ENCODE data around the gene CLMN. TPM values are rescaled to one million over a fixed set of nuclear protein-coding genes. Genes with fewer than 3 reads are reported as not detected.

The CLMN gene
- total RNA-seq, 1 donor from 2014 or later, result 1.0 TPM

- Mint-ChIP-seq H3K27ac (no peak overlapping the region), H3K36me3 (ENCODE audit: low read depth) (peaks cover 2% of the 10 kb centered on the region), H3K4me3 (no peak overlapping the region), H3K4me1 (no peaks in the 10 kb centered on the region), H3K9me3 (peaks cover 12% of the 10 kb centered on the region), H3K27me3 (peaks cover 7% of the 10 kb centered on the region)
- intact Hi-C loops (cut with micrococcal nuclease), result no loop called here
- no peak for DNase-seq
Measured at GRCh38 chr14:95242870-95243269, 76.8 kb downstream of the CLMN start.

GRCh38 chr14:95240859-95241813 lies 78.6 kb downstream of the CLMN start:
- H3K4me3 Mint-ChIP-seq, result no peak overlapping the region
- no peak for DNase-seq
- H3K27me3 Mint-ChIP-seq, result peaks cover 7% of the 10 kb centered on the region
- peaks cover 2% of the 10 kb centered on the region for H3K36me3 Mint-ChIP-seq (ENCODE audit: low read depth)
- no peak overlapping the region for H3K27ac Mint-ChIP-seq
- intact Hi-C loops (cut with micrococcal nuclease), result no loop called here
- peaks cover 9% of the 10 kb centered on the region for H3K9me3 Mint-ChIP-seq
- H3K4me1 Mint-ChIP-seq, result no peaks in the 10 kb centered on the region

- Mint-ChIP-seq H3K9me3 (no peaks in the 10 kb centered on the region), H3K4me3 (no peak overlapping the region), H3K4me1 (no peaks in the 10 kb centered on the region), H3K27me3 (peaks cover 2% of the 10 kb centered on the region), H3K27ac (no peak overlapping the region), H3K36me3 (ENCODE audit: low read depth) (no peaks in the 10 kb centered on the region)
- intact Hi-C loops (cut with micrococcal nuclease), result loop anchor here (10.0 kb wide), 1 partner anchor 126 kb away; no protein-coding TSS in a partner anchor
- DNase-seq, result no peak
Measured at GRCh38 chr14:95238487-95239298, 81.0 kb downstream of the CLMN start.

GRCh38 chr14:95237958-95238340 lies 81.8 kb downstream of the CLMN start:
- no peak overlapping the region for H3K4me3 Mint-ChIP-seq
- no peaks in the 10 kb centered on the region for H3K9me3 Mint-ChIP-seq
- H3K27me3 Mint-ChIP-seq, result peaks cover 2% of the 10 kb centered on the region
- H3K36me3 Mint-ChIP-seq (ENCODE audit: low read depth), result no peaks in the 10 kb centered on the region
- no peaks in the 10 kb centered on the region for H3K4me1 Mint-ChIP-seq
- DNase-seq, result no peak
- H3K27ac Mint-ChIP-seq, result no peak overlapping the region
- intact Hi-C loops (cut with micrococcal nuclease), result loop anchor here (10.0 kb wide), 1 partner anchor 127 kb away; no protein-coding TSS in a partner anchor

- Mint-ChIP-seq H3K9me3 (no peaks in the 10 kb centered on the region), H3K4me1 (no peaks in the 10 kb centered on the region), H3K36me3 (ENCODE audit: low read depth) (no peaks in the 10 kb centered on the region), H3K27me3 (peaks cover 3% of the 10 kb centered on the region), H3K27ac (no peak overlapping the region), H3K4me3 (no peak overlapping the region)
- intact Hi-C loops (cut with micrococcal nuclease), result loop anchor here (10.0 kb wide), 1 partner anchor 127 kb away; no protein-coding TSS in a partner anchor
- no peak for DNase-seq
Measured at GRCh38 chr14:95237121-95237957, 82.4 kb downstream of the CLMN start.

- DNase-seq, result no peak
- Mint-ChIP-seq H3K4me1 (no peaks in the 10 kb centered on the region), H3K36me3 (ENCODE audit: low read depth) (no peaks in the 10 kb centered on the region), H3K4me3 (no peak overlapping the region), H3K9me3 (no peaks in the 10 kb centered on the region), H3K27ac (no peak overlapping the region), H3K27me3 (peaks cover 3% of the 10 kb centered on the region)
- intact Hi-C loops (cut with micrococcal nuclease), result loop anchor here (10.0 kb wide), 1 partner anchor 129 kb away; no protein-coding TSS in a partner anchor
Measured at GRCh38 chr14:95236221-95236620, 83.5 kb downstream of the CLMN start.

GRCh38 chr14:95235767-95236166 lies 83.9 kb downstream of the CLMN start:
- Mint-ChIP-seq H3K27ac (no peak overlapping the region), H3K4me1 (no peaks in the 10 kb centered on the region), H3K27me3 (peaks cover 3% of the 10 kb centered on the region)

GRCh38 chr14:95235351-95235750 lies 84.4 kb downstream of the CLMN start:
- no peak overlapping the region for H3K27ac Mint-ChIP-seq
- H3K27me3 Mint-ChIP-seq, result peaks cover 3% of the 10 kb centered on the region
- intact Hi-C loops (cut with micrococcal nuclease), result loop anchor here (10.0 kb wide), 1 partner anchor 129 kb away; no protein-coding TSS in a partner anchor
- H3K9me3 Mint-ChIP-seq, result no peaks in the 10 kb centered on the region
- H3K36me3 Mint-ChIP-seq (ENCODE audit: low read depth), result no peaks in the 10 kb centered on the region
- no peaks in the 10 kb centered on the region for H3K4me1 Mint-ChIP-seq
- no peak overlapping the region for H3K4me3 Mint-ChIP-seq
- DNase-seq, result no peak

More at GRCh38 chr14:95235767-95236166, 83.9 kb downstream of the CLMN start:
- no peak for DNase-seq
- Mint-ChIP-seq H3K9me3 (no peaks in the 10 kb centered on the region), H3K4me3 (no peak overlapping the region), H3K36me3 (ENCODE audit: low read depth) (no peaks in the 10 kb centered on the region)
- intact Hi-C loops (cut with micrococcal nuclease), result loop anchor here (10.0 kb wide), 1 partner anchor 129 kb away; no protein-coding TSS in a partner anchor

- no peaks in the 10 kb centered on the region for H3K4me1 Mint-ChIP-seq
Measured at GRCh38 chr14:95234426-95234825, 85.3 kb downstream of the CLMN start.

GRCh38 chr14:95233702-95234241 lies 85.9 kb downstream of the CLMN start:
- no peaks in the 10 kb centered on the region for H3K36me3 Mint-ChIP-seq (ENCODE audit: low read depth)
- no peaks in the 10 kb centered on the region for H3K4me1 Mint-ChIP-seq
- H3K27me3 Mint-ChIP-seq, result peaks cover 7% of the 10 kb centered on the region
- H3K27ac Mint-ChIP-seq, result no peak overlapping the region
- H3K9me3 Mint-ChIP-seq, result no peaks in the 10 kb centered on the region
- intact Hi-C loops (cut with micrococcal nuclease), result loop anchor here (10.0 kb wide), 1 partner anchor 131 kb away; no protein-coding TSS in a partner anchor
- no peak overlapping the region for H3K4me3 Mint-ChIP-seq
- DNase-seq, result no peak

More at GRCh38 chr14:95234426-95234825, 85.3 kb downstream of the CLMN start:
- H3K4me3 Mint-ChIP-seq, result no peak overlapping the region
- intact Hi-C loops (cut with micrococcal nuclease), result loop anchor here (10.0 kb wide), 1 partner anchor 130 kb away; no protein-coding TSS in a partner anchor
- no peak overlapping the region for H3K27ac Mint-ChIP-seq
- H3K9me3 Mint-ChIP-seq, result no peaks in the 10 kb centered on the region
- no peak for DNase-seq
- no peaks in the 10 kb centered on the region for H3K36me3 Mint-ChIP-seq (ENCODE audit: low read depth)
- H3K27me3 Mint-ChIP-seq, result peaks cover 6% of the 10 kb centered on the region

- Mint-ChIP-seq H3K9me3 (no peaks in the 10 kb centered on the region), H3K27ac (no peak overlapping the region), H3K4me1 (no peaks in the 10 kb centered on the region), H3K36me3 (ENCODE audit: low read depth) (no peaks in the 10 kb centered on the region), H3K4me3 (no peak overlapping the region), H3K27me3 (peaks cover 7% of the 10 kb centered on the region)
- DNase-seq, result no peak
- intact Hi-C loops (cut with micrococcal nuclease), result loop anchor here (10.0 kb wide), 1 partner anchor 132 kb away; no protein-coding TSS in a partner anchor
Measured at GRCh38 chr14:95232894-95233584, 86.7 kb downstream of the CLMN start.

GRCh38 chr14:95231966-95232633 lies 87.6 kb downstream of the CLMN start:
- H3K9me3 Mint-ChIP-seq, result no peaks in the 10 kb centered on the region
- H3K4me3 Mint-ChIP-seq, result no peak overlapping the region
- no peak overlapping the region for H3K27ac Mint-ChIP-seq
- intact Hi-C loops (cut with micrococcal nuclease), result loop anchor here (10.0 kb wide), 1 partner anchor 133 kb away; no protein-coding TSS in a partner anchor
- H3K4me1 Mint-ChIP-seq, result no peaks in the 10 kb centered on the region
- H3K27me3 Mint-ChIP-seq, result peaks cover 7% of the 10 kb centered on the region
- no peaks in the 10 kb centered on the region for H3K36me3 Mint-ChIP-seq (ENCODE audit: low read depth)
- DNase-seq, result no peak

Measured in activated CD4-positive, alpha-beta T cell treated with anti-CD3 and anti-CD28 coated beads, Interleukin-2, amount 10 ng/mL, durations not matched to agents 24 days and 14 days (primary cell).